ENCODE measurements around the gene UBA7.
"Not testable (repeated sequence)": the region's sequence is repeated elsewhere in the genome, so short reads cannot be mapped to it uniquely, and the experiment has no call there.

Gene UBA7

GRCh38 chr3:49813497-49814174 is at the start of gene UBA7:
TSS of gene UBA7 (minus strand) at chr3:49813953. CDS start at chr3:49813787, 166 bp downstream.
- DNase-seq: peak; percentile 52

GRCh38 chr3:49859576-49860305 is 46.0 kb upstream of the UBA7 start:
- no peak for DNase-seq

GRCh38 chr3:49856181-49857005 is 42.6 kb upstream of the UBA7 start, which contains the start of gene TRAIP:
TSS of gene TRAIP (minus strand) at chr3:49856564. CDS start at chr3:49856453, 111 bp downstream.
- peak; percentile 96 for DNase-seq

GRCh38 chr3:49855662-49856061 is 41.9 kb upstream of the UBA7 start:
- DNase-seq: no peak

GRCh38 chr3:49845694-49846093 is 31.9 kb upstream of the UBA7 start:
- no peak for DNase-seq

- no peak for DNase-seq
These were observed 30.9 kb upstream of the UBA7 start for GRCh38 chr3:49844464-49845183.

- DNase-seq: no peak
These were observed 29.2 kb upstream of the UBA7 start for GRCh38 chr3:49842843-49843517.

GRCh38 chr3:49841806-49842205 is 28.1 kb upstream of the UBA7 start:
- no peak for DNase-seq

GRCh38 chr3:49841126-49841696 is 27.5 kb upstream of the UBA7 start:
- no peak for DNase-seq

GRCh38 chr3:49840388-49840787 is 26.6 kb upstream of the UBA7 start:
- no peak for DNase-seq

- peak; percentile 86 for DNase-seq
These were observed 25.5 kb upstream of the UBA7 start for GRCh38 chr3:49839193-49839809.

GRCh38 chr3:49831341-49831740 is 17.6 kb upstream of the UBA7 start:
- no peak for DNase-seq

GRCh38 chr3:49826016-49826415 is 12.3 kb upstream of the UBA7 start:
- no peak for DNase-seq

- not testable (repeated sequence) for DNase-seq
These were observed 9.4 kb upstream of the UBA7 start for GRCh38 chr3:49823131-49823530.

- DNase-seq: no peak
These were observed 747 bp downstream of the UBA7 start for GRCh38 chr3:49812916-49813496.

GRCh38 chr3:49807431-49808114 is 6.2 kb downstream of the UBA7 start:
- DNase-seq: no peak

GRCh38 chr3:49806850-49807249 is 6.9 kb downstream of the UBA7 start:
- DNase-seq: no peak

- peak; percentile 17 for DNase-seq
These were observed 7.7 kb downstream of the UBA7 start for GRCh38 chr3:49805897-49806701.

GRCh38 chr3:49805367-49805782 is 8.4 kb downstream of the UBA7 start:
- DNase-seq: no peak
